Psoas muscle (tissue), 8 donors: ENCODE measurements around the gene SMARCA4. TPM values are rescaled to one million over a fixed set of nuclear protein-coding genes. Genes with fewer than 3 reads are reported as not detected.
A peak's percentile ranks its signal among the peaks of the same experiment; 100 is the strongest.

Experiments
- ATAC-seq, 4 donors: fragments of 200-7000 bp; cut with Tn5 transposase; one replicate each; pipeline ENCODE4 v1.9.1; 2020; ENCODE audit warnings: moderate library complexity in 3 of 4, mild to moderate bottlenecking in 2 of 4
- DNase-seq, 2 donors: peaks; one replicate each; pipeline ENCODE4 v3.0.0-alpha.2; 2020
- H3K27ac ChIP-seq: fragments of 200-600 bp; one replicate; pipeline ENCODE4 v1.8.0; 2022
- H3K27me3 ChIP-seq, 3 donors: fragments of 200-600 bp in 1 of 3; one replicate each; pipeline versions ENCODE4 v1.6.1 to v1.8.0; 2013 to 2022; ENCODE audit warnings: low read length in 2 of 3, mild to moderate bottlenecking in 2 of 3, moderate library complexity in 1 of 3; ENCODE audit not compliant: insufficient read depth in 3 of 3
- H3K36me3 ChIP-seq, 2 donors: fragments of 200-600 bp in 1 of 2; one replicate each; pipeline versions ENCODE4 v1.6.1 to v1.8.0; 2013 to 2022; ENCODE audit warnings: low read depth in 1 of 2, mild to moderate bottlenecking in 1 of 2, moderate library complexity in 1 of 2; ENCODE audit not compliant: insufficient read depth in 1 of 2
- H3K4me1 ChIP-seq: fragments of 200-600 bp; one replicate; pipeline ENCODE4 v1.8.0; 2022
- H3K4me3 ChIP-seq: fragments of 200-600 bp; one replicate; pipeline ENCODE4 v1.8.0; 2022; ENCODE audit warnings: mild to moderate bottlenecking
- H3K9me3 ChIP-seq: fragments of 200-600 bp; one replicate; pipeline ENCODE4 v1.8.0; 2022
- CTCF ChIP-seq: fragments of 200-600 bp; IDR thresholded peaks from one replicate; pipeline ENCODE4 v1.8.0; 2022; ENCODE audit warnings: antibody characterized with exemption
- WGBS, 3 donors: extraction: QIAGEN DNeasy Blood & Tissue Kit; methylation state at CpG; one replicate each; pipeline versions ENCODE4 v1.1.6 to v1.1.7; 2013; 5-methylcytosine and 5-hydroxymethylcytosine counted together
- intact Hi-C, 2 donors: fragments of 100-400 bp; cut with DNase I; formaldehyde crosslinking; loops; one replicate each; pipeline versions ENCODE4 v1.11.0 to v1.14.2; 2022
- polyA plus RNA-seq, 3 donors: library from polyadenylated mRNA; stranded (reverse); fragments of 200-250 nt; gene quantifications; one replicate each; pipeline ENCODE4 v1.2.3, GENCODE V29; 2013
- total RNA-seq, 4 donors: library from RNA; stranded (reverse); fragmentation: NEBNext Ultra II Directional in 2 of 4; extraction: Animal tissue kit (Norgen Biotek cat#: 25700) in 2 of 4; gene quantifications; one replicate each; pipeline versions ENCODE4 v1.2.1 to v1.2.4, GENCODE V29; 2021 to 2023
- donor health status: healthy with polysubstance abuse.
- donor health status: DM: no; HTN: no; CAD: no; lungs with moderate emphysema.
- donor health status: Bipolar disorder and iron deficiency.
- donor health status: healthy.
- donor health status: DM: yes; HTN: yes; CAD: no.
- donor health status: DM: no; HTN: no; CAD: no.
- donor health status: DM: no; HTN: no; CAD: no.
- donor health status: DM: yes; HTN: yes; CAD: no.

Gene SMARCA4
- total and polyA plus RNA-seq, 7 donors: 34.8 to 124 (median 51.9) TPM

GRCh38 chr19:10920288-10920655, 40.6 kb upstream of the SMARCA4 start:
- no peaks in the 10 kb centered on the region for H3K27me3 ChIP-seq
- TF ChIP-seq CTCF: no peak
- no peak overlapping the region for H3K27ac ChIP-seq
- H3K36me3 ChIP-seq: peaks cover 5 to 90% of the 10 kb centered on the region in 2 donors
- WGBS, 3 donors: 83 to 88% (median 85%) methylated on average over 8 to 10 of the region's 10 CpGs
- H3K9me3 ChIP-seq: no peaks in the 10 kb centered on the region
- intact Hi-C loops: no loop called here
- peaks cover 3% of the 10 kb centered on the region for H3K4me1 ChIP-seq
- no peak overlapping the region for H3K4me3 ChIP-seq
- ATAC-seq: no peak
- no peak for DNase-seq

- Histone ChIP-seq H3K9me3 (no peaks in the 10 kb centered on the region), H3K4me3 (no peak overlapping the region), H3K27me3 (no peaks in the 10 kb centered on the region), H3K4me1 (no peaks in the 10 kb centered on the region), H3K36me3 (peaks cover 5 to 85% of the 10 kb centered on the region in 2 donors), H3K27ac (peak overlapping the region; percentile 85)
- intact Hi-C loops: no loop called here
- DNase-seq (peak in 1 of 2 donors; percentile 15), ATAC-seq (no peak)
- 80 to 83% (median 81%) methylated on average over 16 of the region's 16 CpGs for WGBS, 3 donors
- TF ChIP-seq CTCF: no peak
Observed at GRCh38 chr19:10920781-10921180, 40.0 kb upstream of the SMARCA4 start.

GRCh38 chr19:10921199-10921909, 39.5 kb upstream of the SMARCA4 start:
- peaks cover 5 to 80% of the 10 kb centered on the region in 2 donors for H3K36me3 ChIP-seq
- H3K4me1 ChIP-seq: no peaks in the 10 kb centered on the region
- DNase-seq (no peak), ATAC-seq (peak in 2 of 4 donors; percentile 3 to 10)
- no peaks in the 10 kb centered on the region for H3K27me3 ChIP-seq
- H3K9me3 ChIP-seq: no peaks in the 10 kb centered on the region
- no peak overlapping the region for H3K4me3 ChIP-seq
- peak overlapping the region; percentile 85 for H3K27ac ChIP-seq
- WGBS, 3 donors: 81 to 87% (median 82%) methylated on average over 42 to 43 of the region's 43 CpGs
- intact Hi-C loops: no loop called here
- TF ChIP-seq CTCF: no peak

- H3K27me3 ChIP-seq: no peaks in the 10 kb centered on the region
- H3K9me3 ChIP-seq: no peaks in the 10 kb centered on the region
- peak overlapping the region; percentile 85 for H3K27ac ChIP-seq
- intact Hi-C loops: no loop called here
- no peak for TF ChIP-seq CTCF
- H3K36me3 ChIP-seq: peaks cover 5 to 73% of the 10 kb centered on the region in 2 donors
- DNase-seq: peak in 1 of 2 donors; percentile 57
- ATAC-seq: peak in 3 of 4 donors; percentile 39 to 76 (median 44)
- H3K4me1 ChIP-seq: no peaks in the 10 kb centered on the region
- no peak overlapping the region for H3K4me3 ChIP-seq
- 41 to 54% (median 42%) methylated on average over 31 to 33 of the region's 33 CpGs for WGBS, 3 donors
Observed at GRCh38 chr19:10921910-10922637, 38.8 kb upstream of the SMARCA4 start.
